WTC11 (cell line): ENCODE measurements around the gene VIPAS39. TPM values are rescaled to one million over a fixed set of nuclear protein-coding genes. Genes with fewer than 3 reads are reported as not detected.

Experiments used
- ATAC-seq: fragments of 200-7000 bp; cut with Tn5 transposase; 2 replicates; pipeline ENCODE4 v1.10.0; 2021; ENCODE audit warnings: mild to moderate bottlenecking, moderate library complexity
- CTCF ChIA-PET: fragments of 300-600 bp; sonication (Branson Sonifier 250); formaldehyde crosslinking; loops from one replicate; lab custom pipeline; 2021; ENCODE audit warnings: antibody characterized with exemption; lab: Charles Lee
- POLR2A ChIA-PET: fragments of 350-600 bp; sonication (Branson Sonifier 250); formaldehyde crosslinking; loops from one replicate; lab custom pipeline; 2021; ENCODE audit warnings: antibody characterized with exemption; lab: Charles Lee
- DNase-seq: peaks from one replicate; pipeline ENCODE4 v3.0.0; 2021; ENCODE audit warnings: low spot score
- H3K27ac Mint-ChIP-seq: 2 replicates; pipeline ENCODE4 v1.8.0; 2021; ENCODE audit warnings: mixed read lengths
- H3K27me3 Mint-ChIP-seq: 2 replicates; pipeline ENCODE4 v1.8.0; 2021; ENCODE audit warnings: low read depth, mild to moderate bottlenecking, moderate library complexity, mixed read lengths
- H3K36me3 Mint-ChIP-seq: 2 replicates; pipeline ENCODE4 v1.8.0; 2021; ENCODE audit warnings: mixed read lengths
- H3K4me1 Mint-ChIP-seq: 2 replicates; pipeline ENCODE4 v1.8.0; 2022; ENCODE audit warnings: mixed read lengths
- H3K4me3 Mint-ChIP-seq: 2 replicates; pipeline ENCODE4 v1.8.0; 2021; ENCODE audit warnings: mild to moderate bottlenecking, moderate library complexity, mixed read lengths
- H3K9me3 Mint-ChIP-seq: 2 replicates; pipeline ENCODE4 v1.8.0; 2021; ENCODE audit warnings: mixed read lengths
- ATF1 ChIP-seq: sonication (generic); formaldehyde crosslinking; IDR thresholded peaks from 2 replicates; pipeline ENCODE4 v1.8.1; 2023; ENCODE audit warnings: mild to moderate bottlenecking, moderate library complexity, missing genetic modification reagents
- CTCF ChIP-seq: fragments of 200-600 bp; IDR thresholded peaks from 2 replicates; pipeline ENCODE4 v1.8.0; 2022; ENCODE audit warnings: antibody characterized with exemption
- E2F4 ChIP-seq: sonication (generic); formaldehyde crosslinking; IDR thresholded peaks from 2 replicates; pipeline ENCODE4 v1.8.1; 2022; ENCODE audit warnings: low read depth, mild to moderate bottlenecking, moderate library complexity, missing genetic modification reagents, borderline replicate concordance
- FOXJ3 ChIP-seq: sonication (generic); formaldehyde crosslinking; IDR thresholded peaks from 2 replicates; pipeline ENCODE4 v1.9.0; 2021; ENCODE audit warnings: missing genetic modification reagents, mild to moderate bottlenecking, borderline replicate concordance
- MAX ChIP-seq: sonication (generic); formaldehyde crosslinking; IDR thresholded peaks from 2 replicates; pipeline ENCODE4 v1.8.0; 2022; ENCODE audit warnings: mild to moderate bottlenecking, missing genetic modification reagents
- NR1H2 ChIP-seq: sonication (generic); formaldehyde crosslinking; IDR thresholded peaks from 2 replicates; pipeline ENCODE4 v1.9.0; 2021; ENCODE audit warnings: mild to moderate bottlenecking, moderate library complexity, missing genetic modification reagents
- NR2C2 ChIP-seq: sonication (generic); formaldehyde crosslinking; IDR thresholded peaks from 2 replicates; pipeline ENCODE4 v1.8.0; 2022; ENCODE audit warnings: mild to moderate bottlenecking, missing genetic modification reagents
- PREB ChIP-seq: sonication (generic); formaldehyde crosslinking; IDR thresholded peaks from 2 replicates; pipeline ENCODE4 v1.8.1; 2022; ENCODE audit warnings: mild to moderate bottlenecking, missing genetic modification reagents, moderate library complexity, borderline replicate concordance
- PRRX2 ChIP-seq: fragments of 250-450 bp; sonication (Bioruptor Pico); IDR thresholded peaks from 2 replicates; pipeline ENCODE4 v1.8.0; 2021; ENCODE audit warnings: mild to moderate bottlenecking
- RELA ChIP-seq: sonication (generic); formaldehyde crosslinking; IDR thresholded peaks from 2 replicates; pipeline ENCODE4 v1.8.1; 2022; ENCODE audit warnings: missing genetic modification reagents, mild to moderate bottlenecking, borderline replicate concordance
- TCF7 ChIP-seq: sonication (generic); formaldehyde crosslinking; IDR thresholded peaks from 2 replicates; pipeline ENCODE4 v1.8.0; 2022; ENCODE audit warnings: mild to moderate bottlenecking, low read depth, missing genetic modification reagents, moderate library complexity
- TEAD4 ChIP-seq: sonication (generic); formaldehyde crosslinking; IDR thresholded peaks from 2 replicates; pipeline ENCODE4 v1.8.0; 2022; ENCODE audit warnings: mild to moderate bottlenecking, missing genetic modification reagents
- ZNF423 ChIP-seq: fragments of 250-450 bp; sonication (Bioruptor Pico); IDR thresholded peaks from 2 replicates; pipeline ENCODE4 v2.1.2; 2022; ENCODE audit warnings: mild to moderate bottlenecking, moderate library complexity
- ZNF425 ChIP-seq: fragments of 250-450 bp; sonication (Bioruptor Pico); conservative IDR thresholded peaks from 2 replicates; pipeline ENCODE4 v1.9.0; 2021; ENCODE audit warnings: mild to moderate bottlenecking
- ZNF671 ChIP-seq: fragments of 250-450 bp; sonication (Bioruptor Pico); IDR thresholded peaks from 2 replicates; pipeline ENCODE4 v1.8.0; 2021; ENCODE audit warnings: mild to moderate bottlenecking
- total RNA-seq: library from RNA; stranded (reverse); gene quantifications from 3 replicates; pipeline ENCODE4 v1.2.3, GENCODE V29; 2021

The VIPAS39 gene
- total RNA-seq, 1 experiment from 2014 or later: 17.0 TPM

- Mint-ChIP-seq H3K4me1 (no peaks in the 10 kb centered on the region), H3K9me3 (no peaks in the 10 kb centered on the region), H3K27ac (no peak overlapping the region), H3K4me3 (no peak overlapping the region), H3K36me3 (no peaks in the 10 kb centered on the region), H3K27me3 (no peaks in the 10 kb centered on the region)
- no peak for TF ChIP-seq FOXJ3
- TF ChIP-seq E2F4: no peak
- TF ChIP-seq NR2C2 (CRISPR knock-in tag): no peak
- no peak for TF ChIP-seq ATF1 (CRISPR knock-in tag)
- no peak for TF ChIP-seq TCF7 (CRISPR knock-in tag)
- no peak for TF ChIP-seq ZNF425 (CRISPR knock-in tag)
- TF ChIP-seq ZNF671 (CRISPR knock-in tag): no peak
- TF ChIP-seq CTCF: no peak
- TF ChIP-seq RELA (CRISPR knock-in tag): no peak
- TF ChIP-seq ZNF423: no peak
- ChIA-PET POLR2A (no interaction called here), CTCF (interaction anchor here (1.8 kb wide), 1 partner anchor 90 kb away, joined by 6 read pairs; no protein-coding TSS in a partner anchor)
- DNase-seq (no peak), ATAC-seq (no peak)
Observed at GRCh38 chr14:77406718-77407117, 50.7 kb downstream of the VIPAS39 start.

- Mint-ChIP-seq H3K36me3 (no peaks in the 10 kb centered on the region), H3K4me3 (no peak overlapping the region), H3K4me1 (no peaks in the 10 kb centered on the region), H3K9me3 (no peaks in the 10 kb centered on the region), H3K27ac (no peak overlapping the region), H3K27me3 (no peaks in the 10 kb centered on the region)
- ChIA-PET POLR2A (no interaction called here), CTCF (interaction anchor here (1.8 kb wide), 1 partner anchor 90 kb away, joined by 6 read pairs; no protein-coding TSS in a partner anchor)
- TF ChIP-seq ATF1 (CRISPR knock-in tag): no peak
- no peak for TF ChIP-seq TEAD4 (CRISPR knock-in tag)
- DNase-seq (no peak), ATAC-seq (no peak)
Observed at GRCh38 chr14:77406086-77406485, 51.3 kb downstream of the VIPAS39 start.

- TF ChIP-seq MAX: no peak
- no peak for TF ChIP-seq NR1H2 (CRISPR knock-in tag)
- no peak for TF ChIP-seq PREB
- no peak for TF ChIP-seq PRRX2 (CRISPR knock-in tag)
- TF ChIP-seq, all 79 proteins: peak for 0
- no peak for DNase-seq
- CTCF ChIA-PET: no interaction called here
- Mint-ChIP-seq H3K27me3 (no peaks in the 10 kb centered on the region; the same call in 1 of the 2 replicates), H3K4me3 (no peak overlapping the region), H3K36me3 (no peaks in the 10 kb centered on the region), H3K9me3 (no peaks in the 10 kb centered on the region), H3K4me1 (no peaks in the 10 kb centered on the region), H3K27ac (no peak overlapping the region; the same call in 1 of the 2 replicates)
- no peak for ATAC-seq
- POLR2A ChIA-PET: no interaction called here
Observed at GRCh38 chr14:77403768-77404167, 53.6 kb downstream of the VIPAS39 start.
